Activated naive CD8-positive, alpha-beta T cell treated with anti-CD3 and anti-CD28 coated beads, Interleukin-2, amount 10 ng/mL, durations not matched to agents 7 days and 5 days (primary cell): ENCODE data around the gene IGLL5. TPM values are rescaled to one million over a fixed set of nuclear protein-coding genes. Genes with fewer than 3 reads are reported as not detected.
"Not testable (repeated sequence)": the region's sequence is repeated elsewhere in the genome, so short reads cannot be mapped to it uniquely, and the experiment has no call there.

Experiments
- ATAC-seq: fragments of 150-1000 bp; cut with Tn5 transposase; one replicate; pipeline ENCODE4 v1.10.0; 2021; ENCODE audit warnings: low read depth, moderate library complexity
- POLR2A ChIA-PET: fragments of 350-600 bp; sonication (Branson Sonifier 250); formaldehyde crosslinking; loops from one replicate; lab custom pipeline; 2021; ENCODE audit warnings: antibody characterized with exemption; lab: Charles Lee
- DNase-seq: peaks from one replicate; pipeline ENCODE4 v3.0.0; 2021
- H3K27ac Mint-ChIP-seq: one replicate; pipeline ENCODE4 v1.8.0; 2022; ENCODE audit warnings: mild to moderate bottlenecking, mixed read lengths
- H3K27me3 Mint-ChIP-seq: one replicate; pipeline ENCODE4 v1.8.0; 2022; ENCODE audit warnings: mild to moderate bottlenecking, moderate library complexity, mixed read lengths
- H3K36me3 Mint-ChIP-seq: one replicate; pipeline ENCODE4 v1.8.0; 2021; ENCODE audit warnings: mild to moderate bottlenecking, mixed read lengths
- H3K4me1 Mint-ChIP-seq: one replicate; pipeline ENCODE4 v1.8.0; 2021; ENCODE audit warnings: mixed read lengths
- H3K4me3 Mint-ChIP-seq: one replicate; pipeline ENCODE4 v1.8.0; 2022; ENCODE audit warnings: mild to moderate bottlenecking, moderate library complexity, mixed read lengths
- H3K9me3 Mint-ChIP-seq: one replicate; pipeline ENCODE4 v1.8.0; 2021; ENCODE audit warnings: mixed read lengths
- total RNA-seq, 2 experiments: library from RNA; stranded (reverse); gene quantifications; one replicate each; pipeline ENCODE4 v1.2.3, GENCODE V29; 2021

The IGLL5 gene
- total RNA-seq, 2 experiments from 2014 or later = not detected

- DNase-seq = peak; percentile 26
- H3K27ac Mint-ChIP-seq = no peak overlapping the region
Measured at GRCh38 chr22:22894740-22895731, 7.4 kb downstream of the IGLL5 start.

DNA sequence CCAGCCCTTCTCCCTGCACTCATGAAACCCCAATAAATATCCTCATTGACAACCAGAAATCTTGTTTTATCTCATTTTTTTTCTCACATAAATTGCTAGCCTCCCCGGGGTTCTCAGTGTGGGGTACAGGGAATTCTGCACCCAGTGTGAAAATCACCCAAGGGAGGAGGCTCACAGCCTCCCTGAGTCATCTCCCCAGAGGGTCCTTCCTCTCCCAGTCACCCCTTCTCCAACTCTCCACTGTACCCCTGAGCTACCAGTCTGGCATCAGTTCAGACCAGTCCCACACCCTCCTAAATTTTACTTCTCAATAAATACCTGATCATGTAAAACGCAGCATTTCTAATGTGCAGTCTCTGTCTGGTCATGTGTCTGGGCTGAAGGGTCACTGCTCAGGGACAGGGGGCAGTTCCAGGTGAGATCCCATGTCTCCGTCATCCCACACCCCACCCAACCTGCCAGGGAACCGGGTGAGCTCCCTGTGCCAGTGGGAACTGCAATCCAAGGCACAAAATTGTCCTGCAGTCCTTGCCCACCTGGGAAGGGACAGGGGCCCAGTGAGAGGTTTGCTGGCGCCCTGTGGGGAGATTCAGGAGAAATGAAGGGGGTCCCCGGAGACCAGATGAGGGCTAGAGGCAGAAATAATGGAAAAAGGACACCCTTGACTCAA, 8.3 kb downstream of the IGLL5 start:
- DNase-seq (peak; percentile 4), ATAC-seq (no peak)
- peaks cover 33% of the 10 kb centered on the region for H3K27me3 Mint-ChIP-seq
- H3K27ac Mint-ChIP-seq = no peak overlapping the region
- H3K9me3 Mint-ChIP-seq = no peaks in the 10 kb centered on the region
- no peaks in the 10 kb centered on the region for H3K36me3 Mint-ChIP-seq
- no peaks in the 10 kb centered on the region for H3K4me1 Mint-ChIP-seq
- H3K4me3 Mint-ChIP-seq = no peak overlapping the region
- POLR2A ChIA-PET = no interaction called here

More at GRCh38 chr22:22894740-22895731, 7.4 kb downstream of the IGLL5 start:
- Mint-ChIP-seq H3K27me3 (peaks cover 36% of the 10 kb centered on the region), H3K36me3 (no peaks in the 10 kb centered on the region), H3K4me1 (no peaks in the 10 kb centered on the region), H3K4me3 (no peak overlapping the region), H3K9me3 (no peaks in the 10 kb centered on the region)
- POLR2A ChIA-PET = no interaction called here
- ATAC-seq = no peak

GRCh38 chr22:22896601-22897000, 9.0 kb downstream of the IGLL5 start:
- H3K9me3 Mint-ChIP-seq = no peaks in the 10 kb centered on the region
- ATAC-seq (no peak), DNase-seq (no peak)
- POLR2A ChIA-PET = no interaction called here
- no peaks in the 10 kb centered on the region for H3K4me1 Mint-ChIP-seq
- no peaks in the 10 kb centered on the region for H3K36me3 Mint-ChIP-seq
- H3K4me3 Mint-ChIP-seq = no peak overlapping the region
- H3K27me3 Mint-ChIP-seq = peaks cover 29% of the 10 kb centered on the region
- H3K27ac Mint-ChIP-seq = no peak overlapping the region

GRCh38 chr22:22897091-22897490, 9.5 kb downstream of the IGLL5 start:
- Mint-ChIP-seq H3K4me1 (no peaks in the 10 kb centered on the region), H3K27ac (no peak overlapping the region), H3K4me3 (no peak overlapping the region), H3K27me3 (peaks cover 28% of the 10 kb centered on the region), H3K9me3 (no peaks in the 10 kb centered on the region), H3K36me3 (no peaks in the 10 kb centered on the region)
- DNase-seq = peak; percentile 8
- ATAC-seq = no peak
- POLR2A ChIA-PET = no interaction called here

GRCh38 chr22:22897947-22898346, 10.3 kb downstream of the IGLL5 start:
- H3K4me1 Mint-ChIP-seq = no peaks in the 10 kb centered on the region
- H3K27me3 Mint-ChIP-seq = peaks cover 21% of the 10 kb centered on the region
- POLR2A ChIA-PET = no interaction called here
- DNase-seq (peak; percentile 3), ATAC-seq (no peak)
- H3K9me3 Mint-ChIP-seq = no peaks in the 10 kb centered on the region
- H3K36me3 Mint-ChIP-seq = no peaks in the 10 kb centered on the region
- no peak overlapping the region for H3K4me3 Mint-ChIP-seq
- H3K27ac Mint-ChIP-seq = no peak overlapping the region

GRCh38 chr22:22898411-22898950, 10.9 kb downstream of the IGLL5 start:
- H3K4me3 Mint-ChIP-seq, H3K27ac Mint-ChIP-seq, POLR2A ChIA-PET, H3K9me3 Mint-ChIP-seq, ATAC-seq, H3K36me3 Mint-ChIP-seq, H3K4me1 Mint-ChIP-seq: not testable (repeated sequence)
- peak; percentile 9 for DNase-seq
- H3K27me3 Mint-ChIP-seq = peaks cover 20% of the 10 kb centered on the region

DNA sequence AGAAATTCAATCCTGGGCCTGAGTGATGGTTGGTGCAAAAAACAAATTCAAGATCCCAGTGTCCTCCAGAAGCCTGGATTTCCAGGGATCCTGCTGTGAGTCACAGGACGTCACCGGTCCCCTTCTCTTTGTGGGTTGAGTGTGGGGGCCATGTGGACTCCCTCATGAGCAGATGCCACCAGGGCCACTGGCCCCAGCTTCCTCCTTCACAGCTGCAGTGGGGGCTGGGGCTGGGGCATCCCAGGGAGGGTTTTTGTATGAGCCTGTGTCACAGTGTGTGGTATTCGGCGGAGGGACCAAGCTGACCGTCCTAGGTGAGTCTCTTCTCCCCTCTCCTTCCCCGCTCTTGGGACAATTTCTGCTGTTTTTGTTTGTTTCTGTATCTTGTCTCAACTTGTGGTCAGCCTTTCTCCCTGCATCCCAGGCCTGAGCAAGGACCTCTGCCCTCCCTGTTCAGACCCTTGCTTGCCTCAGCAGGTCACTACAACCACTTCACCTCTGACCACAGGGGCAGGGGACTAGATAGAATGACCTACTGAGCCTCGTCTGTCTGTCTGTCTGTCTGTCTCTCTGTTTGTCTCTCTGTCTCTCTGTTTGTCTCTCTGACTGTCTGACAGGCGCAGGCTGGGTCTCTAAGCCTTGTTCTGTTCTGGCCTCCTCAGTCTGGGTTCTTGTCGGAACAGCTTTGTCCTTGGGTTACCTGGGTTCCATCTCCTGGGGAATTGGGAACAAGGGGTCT, 11.9 kb downstream of the IGLL5 start:
- POLR2A ChIA-PET, H3K4me3 Mint-ChIP-seq, H3K9me3 Mint-ChIP-seq, H3K4me1 Mint-ChIP-seq, H3K27ac Mint-ChIP-seq, H3K36me3 Mint-ChIP-seq, ATAC-seq: not testable (repeated sequence)
- peak; percentile 13 for DNase-seq
- peaks cover 19% of the 10 kb centered on the region for H3K27me3 Mint-ChIP-seq

- H3K9me3 Mint-ChIP-seq, POLR2A ChIA-PET, H3K4me3 Mint-ChIP-seq, H3K27ac Mint-ChIP-seq, ATAC-seq, DNase-seq, H3K4me1 Mint-ChIP-seq, H3K36me3 Mint-ChIP-seq: not testable (repeated sequence)
- peaks cover 13% of the 10 kb centered on the region for H3K27me3 Mint-ChIP-seq
Measured at GRCh38 chr22:22900527-22901205, 13.1 kb downstream of the IGLL5 start.

GRCh38 chr22:22901578-22902218, 14.1 kb downstream of the IGLL5 start:
- Mint-ChIP-seq H3K4me3 (no peak overlapping the region), H3K27me3 (peaks cover 7% of the 10 kb centered on the region)
- DNase-seq = no peak

GRCh38 chr22:22902247-22903001, 14.8 kb downstream of the IGLL5 start:
- DNase-seq = no peak
- Mint-ChIP-seq H3K27ac (no peak overlapping the region), H3K4me3 (no peak overlapping the region), H3K27me3 (peaks cover 7% of the 10 kb centered on the region), H3K9me3 (no peaks in the 10 kb centered on the region), H3K4me1 (no peaks in the 10 kb centered on the region), H3K36me3 (no peaks in the 10 kb centered on the region)
- POLR2A ChIA-PET = no interaction called here
- no peak for ATAC-seq

More at GRCh38 chr22:22901578-22902218, 14.1 kb downstream of the IGLL5 start:
- H3K27ac Mint-ChIP-seq = no peak overlapping the region
- POLR2A ChIA-PET = no interaction called here
- H3K4me1 Mint-ChIP-seq = no peaks in the 10 kb centered on the region
- H3K9me3 Mint-ChIP-seq = no peaks in the 10 kb centered on the region
- no peaks in the 10 kb centered on the region for H3K36me3 Mint-ChIP-seq
- ATAC-seq = no peak

DNA sequence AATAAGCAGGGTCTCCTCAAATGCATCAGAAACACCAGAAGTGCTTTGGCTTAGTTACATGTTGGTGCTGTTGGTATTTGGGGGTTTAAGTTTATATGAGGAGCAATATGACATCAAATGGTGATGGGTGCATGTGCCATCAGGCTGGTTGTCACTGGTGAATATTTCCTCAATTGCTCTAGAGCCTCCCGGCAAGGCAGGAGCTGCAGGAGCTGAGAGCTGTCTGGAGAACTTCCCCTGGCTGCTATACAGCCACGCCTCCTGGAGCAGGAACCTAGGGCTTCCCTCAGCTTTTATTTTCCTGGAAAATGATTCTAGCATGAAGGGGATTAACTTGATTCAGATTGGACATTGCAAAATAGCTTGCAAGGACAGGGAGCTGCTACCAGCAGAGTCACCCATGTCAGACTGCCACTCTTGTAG, 15.8 kb downstream of the IGLL5 start:
- no peak overlapping the region for H3K4me3 Mint-ChIP-seq
- no peaks in the 10 kb centered on the region for H3K4me1 Mint-ChIP-seq
- ATAC-seq (no peak), DNase-seq (no peak)
- POLR2A ChIA-PET = no interaction called here
- H3K27me3 Mint-ChIP-seq = peaks cover 7% of the 10 kb centered on the region
- no peaks in the 10 kb centered on the region for H3K36me3 Mint-ChIP-seq
- H3K27ac Mint-ChIP-seq = no peak overlapping the region
- no peaks in the 10 kb centered on the region for H3K9me3 Mint-ChIP-seq

DNA sequence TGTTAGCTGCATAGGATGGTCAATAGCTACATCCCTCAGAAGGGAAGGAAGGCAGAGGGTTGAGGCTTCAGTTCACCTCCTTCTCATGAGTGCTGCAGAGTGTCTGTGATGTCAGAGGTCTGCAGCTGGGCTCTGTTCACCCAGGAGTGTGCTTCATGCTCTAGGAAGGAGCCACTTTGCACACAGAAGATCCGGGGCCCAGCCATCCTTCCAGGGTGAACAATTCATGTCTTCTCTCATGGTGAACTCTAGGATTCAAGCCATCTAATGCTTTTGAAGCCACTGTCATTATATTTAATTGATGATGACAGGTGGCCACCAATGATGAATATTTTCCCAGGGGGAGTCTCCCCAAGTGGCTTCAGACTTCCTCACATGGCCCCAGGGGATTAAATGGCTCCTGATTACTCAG, 16.2 kb downstream of the IGLL5 start:
- POLR2A ChIA-PET, DNase-seq, H3K27ac Mint-ChIP-seq, H3K36me3 Mint-ChIP-seq, ATAC-seq, H3K4me3 Mint-ChIP-seq, H3K27me3 Mint-ChIP-seq, H3K9me3 Mint-ChIP-seq, H3K4me1 Mint-ChIP-seq: not testable (repeated sequence)
